Measurements from ENCODE around the gene ASB3. TPM values are rescaled to one million over a fixed set of nuclear protein-coding genes. Genes with fewer than 3 reads are reported as not detected.

The ASB3 gene
- total RNA-seq, 4 donors from 2014 or later = 7.0 to 14.7 (median 8.6) TPM

GRCh38 chr2:53786352-53786704 lies 425 bp downstream of the ASB3 start:
- no peak for DNase-seq
- Histone ChIP-seq H3K4me1 (peaks cover 6 to 61% (median 25%) of the 10 kb centered on the region in 3 donors), H3K36me3 (peaks cover 0 to 8% (median 0%) of the 10 kb centered on the region in 3 donors), H3K27ac (peak overlapping the region; percentile 80 to 90 (median 86)), H3K27me3 (no peaks in the 10 kb centered on the region), H3K9me3 (no peaks in the 10 kb centered on the region), H3K4me3 (peak overlapping the region; percentile 68 to 98 (median 82))
- intact Hi-C loops (cut with DNase I) = no loop called here
- WGBS, 2 donors = 0% methylated on average over 15 to 18 of the region's 18 CpGs
- TF ChIP-seq CTCF (IDR thresholded peaks at IDR 0.05) (no peak), POLR2A (IDR thresholded peaks at IDR 0.05) (no peak)

GRCh38 chr2:53785366-53785765 lies 1.4 kb downstream of the ASB3 start:
- DNase-seq = no peak
- Histone ChIP-seq H3K9me3 (no peaks in the 10 kb centered on the region), H3K36me3 (peaks cover 0 to 16% (median 0%) of the 10 kb centered on the region in 3 donors), H3K4me1 (peaks cover 6 to 61% (median 25%) of the 10 kb centered on the region in 3 donors), H3K27me3 (no peaks in the 10 kb centered on the region), H3K4me3 (peak overlapping the region in 3 of 4 donors; percentile 81 to 98 (median 82)), H3K27ac (peak overlapping the region in 1 of 4 donors; percentile 90)
- WGBS, 2 donors = 48 to 63% methylated on average over 11 of the region's 11 CpGs
- TF ChIP-seq POLR2A (IDR thresholded peaks at IDR 0.05) (no peak), CTCF (IDR thresholded peaks at IDR 0.05) (no peak)
- intact Hi-C loops (cut with DNase I) = no loop called here

GRCh38 chr2:53784436-53784835 lies 2.3 kb downstream of the ASB3 start:
- Histone ChIP-seq H3K4me1 (peaks cover 6 to 61% (median 25%) of the 10 kb centered on the region in 3 donors), H3K4me3 (no peak overlapping the region), H3K27ac (no peak overlapping the region), H3K27me3 (no peaks in the 10 kb centered on the region), H3K36me3 (peaks cover 0 to 21% (median 0%) of the 10 kb centered on the region in 3 donors), H3K9me3 (no peaks in the 10 kb centered on the region)
- DNase-seq = no peak
- intact Hi-C loops (cut with DNase I) = no loop called here
- TF ChIP-seq POLR2A (IDR thresholded peaks at IDR 0.05) (no peak), CTCF (IDR thresholded peaks at IDR 0.05) (no peak)

- Histone ChIP-seq H3K27me3 (no peaks in the 10 kb centered on the region), H3K4me3 (no peak overlapping the region), H3K36me3 (peaks cover 0 to 26% (median 0%) of the 10 kb centered on the region in 3 donors), H3K9me3 (no peaks in the 10 kb centered on the region), H3K4me1 (peaks cover 0 to 59% (median 16%) of the 10 kb centered on the region in 3 donors), H3K27ac (no peak overlapping the region)
- WGBS, 2 donors = 78 to 86% methylated on average over 7 to 8 of the region's 8 CpGs
- intact Hi-C loops (cut with DNase I) = no loop called here
- TF ChIP-seq POLR2A (IDR thresholded peaks at IDR 0.05) = no peak
- TF ChIP-seq CTCF (IDR thresholded peaks at IDR 0.05) = no peak
- no peak for DNase-seq
These were observed 4.1 kb downstream of the ASB3 start for GRCh38 chr2:53782676-53783075.

- Histone ChIP-seq H3K27ac (no peak overlapping the region), H3K4me1 (peaks cover 0 to 65% (median 6%) of the 10 kb centered on the region in 3 donors), H3K4me3 (no peak overlapping the region), H3K9me3 (no peaks in the 10 kb centered on the region), H3K27me3 (no peaks in the 10 kb centered on the region), H3K36me3 (peaks cover 0 to 26% (median 0%) of the 10 kb centered on the region in 3 donors)
- DNase-seq = no peak
- intact Hi-C loops (cut with DNase I) = no loop called here
- TF ChIP-seq CTCF (IDR thresholded peaks at IDR 0.05) (no peak), POLR2A (IDR thresholded peaks at IDR 0.05) (no peak)
- WGBS, 2 donors = 93 to 94% methylated on average over 4 of the region's 4 CpGs
These were observed 6.7 kb downstream of the ASB3 start for GRCh38 chr2:53780056-53780455.
